Measurements from ENCODE around the gene GPR62. TPM values are rescaled to one million over a fixed set of nuclear protein-coding genes. Genes with fewer than 3 reads are reported as not detected.
A peak's percentile ranks its signal among the peaks of the same experiment; 100 is the strongest.

GPR62 gene
- polyA plus RNA-seq, 1 of the 3 experiments (the other 2 are of a cell fraction) = 0.02 TPM

DNA sequence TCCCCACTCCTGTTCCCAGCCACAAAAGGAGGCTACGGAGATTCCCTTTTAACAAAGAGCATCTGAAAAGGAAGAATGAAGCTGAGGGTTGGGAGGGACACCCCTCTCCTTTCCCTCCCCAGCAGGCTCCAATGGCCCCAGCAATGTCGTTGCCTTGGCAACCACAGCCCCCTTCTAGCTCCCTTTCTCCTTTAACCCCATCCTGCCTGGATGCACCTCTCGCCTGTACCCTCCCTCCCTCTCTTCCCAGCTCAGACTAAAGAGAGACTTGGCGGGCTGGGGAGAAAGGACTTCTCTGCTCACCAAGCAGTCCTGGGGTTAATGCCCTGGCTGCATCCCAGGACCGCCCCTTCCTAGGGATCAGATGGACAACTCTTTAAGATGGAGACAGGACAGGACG, 47.6 kb downstream of the GPR62 start:
- CTCF ChIA-PET = interaction anchor here (1.0 to 24.7 kb wide), 21 partner anchors 15 to 277 kb away, joined by 3 to 983 read pairs (median 13); partner anchors contain the start of genes ABHD14A, ABHD14B, ACY1 and DUSP7
- H2AFZ ChIP-seq (ENCODE audit: low read depth) = no peak overlapping the region

More for the DNA sequence above, 47.6 kb downstream of the GPR62 start:
- Histone ChIP-seq H3K4me3 (ENCODE audit: low read depth in 2 of 2, low read length in 1 of 2) (no peak overlapping the region), H3K9me3 (no peaks in the 10 kb centered on the region), H3K4me1 (ENCODE audit: control insufficient read depth in 1 of 2, insufficient read depth in 2 of 2, low read depth in 1 of 2, low read length in 1 of 2) (peaks cover 20 to 61% of the 10 kb centered on the region in 2 experiments), H3K79me2 (ENCODE audit: insufficient read depth) (no peaks in the 10 kb centered on the region), H3K36me3 (replicated peaks in 1 of 2; ENCODE audit: control insufficient read depth in 1 of 2, insufficient read depth in 2 of 2, low read length in 1 of 2) (no peaks in the 10 kb centered on the region), H3K27ac (ENCODE audit: low read depth in 2 of 2, low read length in 1 of 2) (peak overlapping the region in 1 of 2 experiments; percentile 61; a peak in 1 of 4 replicates), H3K9ac (no peak overlapping the region), H4K20me1 (ENCODE audit: insufficient read depth) (no peaks in the 10 kb centered on the region), H3K4me2 (no peak overlapping the region), H3F3A (replicated peaks; ENCODE audit: insufficient read depth) (peaks cover 3% of the 10 kb centered on the region), H3K9me2 (no peaks in the 10 kb centered on the region), H3K27me3 (ENCODE audit: insufficient read depth) (no peaks in the 10 kb centered on the region)
- POLR2A ChIA-PET = interaction anchor here (1.0 to 6.2 kb wide), 5 partner anchors 12 to 52 kb away, joined by 3 to 144 read pairs (median 57); partner anchors contain the start of gene DUSP7
- DNase-seq = no peak
- 66% methylated on average over 5 of the region's 6 CpGs for WGBS (ENCODE audit: low lambda C conversion rate)
- no peak for TF ChIP-seq RFX5 (IDR thresholded peaks at IDR 0.05; ENCODE audit: low read length)
- TF ChIP-seq TCF12 (IDR thresholded peaks at IDR 0.05) = no peak
- TF ChIP-seq, protein P1, sequence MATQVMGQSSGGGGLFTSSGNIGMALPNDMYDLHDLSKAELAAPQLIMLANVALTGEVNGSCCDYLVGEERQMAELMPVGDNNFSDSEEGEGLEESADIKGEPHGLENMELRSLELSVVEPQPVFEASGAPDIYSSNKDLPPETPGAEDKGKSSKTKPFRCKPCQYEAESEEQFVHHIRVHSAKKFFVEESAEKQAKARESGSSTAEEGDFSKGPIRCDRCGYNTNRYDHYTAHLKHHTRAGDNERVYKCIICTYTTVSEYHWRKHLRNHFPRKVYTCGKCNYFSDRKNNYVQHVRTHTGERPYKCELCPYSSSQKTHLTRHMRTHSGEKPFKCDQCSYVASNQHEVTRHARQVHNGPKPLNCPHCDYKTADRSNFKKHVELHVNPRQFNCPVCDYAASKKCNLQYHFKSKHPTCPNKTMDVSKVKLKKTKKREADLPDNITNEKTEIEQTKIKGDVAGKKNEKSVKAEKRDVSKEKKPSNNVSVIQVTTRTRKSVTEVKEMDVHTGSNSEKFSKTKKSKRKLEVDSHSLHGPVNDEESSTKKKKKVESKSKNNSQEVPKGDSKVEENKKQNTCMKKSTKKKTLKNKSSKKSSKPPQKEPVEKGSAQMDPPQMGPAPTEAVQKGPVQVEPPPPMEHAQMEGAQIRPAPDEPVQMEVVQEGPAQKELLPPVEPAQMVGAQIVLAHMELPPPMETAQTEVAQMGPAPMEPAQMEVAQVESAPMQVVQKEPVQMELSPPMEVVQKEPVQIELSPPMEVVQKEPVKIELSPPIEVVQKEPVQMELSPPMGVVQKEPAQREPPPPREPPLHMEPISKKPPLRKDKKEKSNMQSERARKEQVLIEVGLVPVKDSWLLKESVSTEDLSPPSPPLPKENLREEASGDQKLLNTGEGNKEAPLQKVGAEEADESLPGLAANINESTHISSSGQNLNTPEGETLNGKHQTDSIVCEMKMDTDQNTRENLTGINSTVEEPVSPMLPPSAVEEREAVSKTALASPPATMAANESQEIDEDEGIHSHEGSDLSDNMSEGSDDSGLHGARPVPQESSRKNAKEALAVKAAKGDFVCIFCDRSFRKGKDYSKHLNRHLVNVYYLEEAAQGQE (IDR thresholded peaks at IDR 0.05; ENCODE audit: low read depth, low read length) = no peak
- TF ChIP-seq, protein P2, sequence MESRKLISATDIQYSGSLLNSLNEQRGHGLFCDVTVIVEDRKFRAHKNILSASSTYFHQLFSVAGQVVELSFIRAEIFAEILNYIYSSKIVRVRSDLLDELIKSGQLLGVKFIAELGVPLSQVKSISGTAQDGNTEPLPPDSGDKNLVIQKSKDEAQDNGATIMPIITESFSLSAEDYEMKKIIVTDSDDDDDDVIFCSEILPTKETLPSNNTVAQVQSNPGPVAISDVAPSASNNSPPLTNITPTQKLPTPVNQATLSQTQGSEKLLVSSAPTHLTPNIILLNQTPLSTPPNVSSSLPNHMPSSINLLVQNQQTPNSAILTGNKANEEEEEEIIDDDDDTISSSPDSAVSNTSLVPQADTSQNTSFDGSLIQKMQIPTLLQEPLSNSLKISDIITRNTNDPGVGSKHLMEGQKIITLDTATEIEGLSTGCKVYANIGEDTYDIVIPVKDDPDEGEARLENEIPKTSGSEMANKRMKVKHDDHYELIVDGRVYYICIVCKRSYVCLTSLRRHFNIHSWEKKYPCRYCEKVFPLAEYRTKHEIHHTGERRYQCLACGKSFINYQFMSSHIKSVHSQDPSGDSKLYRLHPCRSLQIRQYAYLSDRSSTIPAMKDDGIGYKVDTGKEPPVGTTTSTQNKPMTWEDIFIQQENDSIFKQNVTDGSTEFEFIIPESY (IDR thresholded peaks at IDR 0.05; ENCODE audit: borderline replicate concordance, low read depth) = no peak
- TF ChIP-seq FOXM1 (IDR thresholded peaks at IDR 0.05; ENCODE audit: low read depth) = no peak
- TF ChIP-seq RCOR1 (IDR thresholded peaks at IDR 0.05; ENCODE audit: low read length) = no peak
- TF ChIP-seq YY1 (IDR thresholded peaks at IDR 0.05; ENCODE audit: low read depth) = no peak
- TF ChIP-seq MXI1 (IDR thresholded peaks at IDR 0.05; ENCODE audit: low read depth, low read length) = no peak
- TF ChIP-seq, protein P3, sequence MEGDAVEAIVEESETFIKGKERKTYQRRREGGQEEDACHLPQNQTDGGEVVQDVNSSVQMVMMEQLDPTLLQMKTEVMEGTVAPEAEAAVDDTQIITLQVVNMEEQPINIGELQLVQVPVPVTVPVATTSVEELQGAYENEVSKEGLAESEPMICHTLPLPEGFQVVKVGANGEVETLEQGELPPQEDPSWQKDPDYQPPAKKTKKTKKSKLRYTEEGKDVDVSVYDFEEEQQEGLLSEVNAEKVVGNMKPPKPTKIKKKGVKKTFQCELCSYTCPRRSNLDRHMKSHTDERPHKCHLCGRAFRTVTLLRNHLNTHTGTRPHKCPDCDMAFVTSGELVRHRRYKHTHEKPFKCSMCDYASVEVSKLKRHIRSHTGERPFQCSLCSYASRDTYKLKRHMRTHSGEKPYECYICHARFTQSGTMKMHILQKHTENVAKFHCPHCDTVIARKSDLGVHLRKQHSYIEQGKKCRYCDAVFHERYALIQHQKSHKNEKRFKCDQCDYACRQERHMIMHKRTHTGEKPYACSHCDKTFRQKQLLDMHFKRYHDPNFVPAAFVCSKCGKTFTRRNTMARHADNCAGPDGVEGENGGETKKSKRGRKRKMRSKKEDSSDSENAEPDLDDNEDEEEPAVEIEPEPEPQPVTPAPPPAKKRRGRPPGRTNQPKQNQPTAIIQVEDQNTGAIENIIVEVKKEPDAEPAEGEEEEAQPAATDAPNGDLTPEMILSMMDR (IDR thresholded peaks at IDR 0.05) = no peak
- TF ChIP-seq EP300 (IDR thresholded peaks at IDR 0.05; ENCODE audit: borderline replicate concordance in 1 of 2, low read depth in 1 of 2, low read length in 1 of 2) = no peak
- no peak for TF ChIP-seq TAF1 (IDR thresholded peaks at IDR 0.05; ENCODE audit: borderline replicate concordance, low read depth, low read length)
- TF ChIP-seq, protein P4, sequence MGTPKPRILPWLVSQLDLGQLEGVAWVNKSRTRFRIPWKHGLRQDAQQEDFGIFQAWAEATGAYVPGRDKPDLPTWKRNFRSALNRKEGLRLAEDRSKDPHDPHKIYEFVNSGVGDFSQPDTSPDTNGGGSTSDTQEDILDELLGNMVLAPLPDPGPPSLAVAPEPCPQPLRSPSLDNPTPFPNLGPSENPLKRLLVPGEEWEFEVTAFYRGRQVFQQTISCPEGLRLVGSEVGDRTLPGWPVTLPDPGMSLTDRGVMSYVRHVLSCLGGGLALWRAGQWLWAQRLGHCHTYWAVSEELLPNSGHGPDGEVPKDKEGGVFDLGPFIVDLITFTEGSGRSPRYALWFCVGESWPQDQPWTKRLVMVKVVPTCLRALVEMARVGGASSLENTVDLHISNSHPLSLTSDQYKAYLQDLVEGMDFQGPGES (IDR thresholded peaks at IDR 0.05; ENCODE audit: low read depth, low read length) = no peak
- no peak for TF ChIP-seq SMC3 (IDR thresholded peaks at IDR 0.05; ENCODE audit: low read depth, low read length)
- no peak for TF ChIP-seq FOSL2 (IDR thresholded peaks at IDR 0.05; ENCODE audit: borderline replicate concordance, low read depth)
- TF ChIP-seq CHD2 (IDR thresholded peaks at IDR 0.05; ENCODE audit: low read length, partially characterized antibody) = no peak
- no peak for TF ChIP-seq GABPA (IDR thresholded peaks at IDR 0.05; ENCODE audit: low read depth)
- no peak for TF ChIP-seq ELF1 (IDR thresholded peaks at IDR 0.05)
